Nephron (organoid): ENCODE results near the gene AURKB.

Experiments
- H3K27ac Mint-ChIP-seq, 3 experiments: 2 replicates each; pipeline ENCODE4 v1.8.0; 2020; ENCODE audit warnings: mixed read lengths in 3 of 3, mild to moderate bottlenecking in 2 of 3, moderate library complexity in 1 of 3
- H3K27me3 Mint-ChIP-seq: 2 replicates; pipeline ENCODE4 v1.8.0; 2021; ENCODE audit warnings: low read depth, mild to moderate bottlenecking, moderate library complexity, mixed read lengths
- H3K36me3 Mint-ChIP-seq: 2 replicates; pipeline ENCODE4 v1.8.0; 2020; ENCODE audit warnings: low read depth, mixed read lengths
- H3K4me1 Mint-ChIP-seq: 2 replicates; pipeline ENCODE4 v1.8.0; 2020; ENCODE audit warnings: mixed read lengths
- H3K4me3 Mint-ChIP-seq, 3 experiments: 2 replicates each; pipeline ENCODE4 v1.8.0; 2020; ENCODE audit warnings: mild to moderate bottlenecking in 3 of 3, mixed read lengths in 3 of 3, moderate library complexity in 2 of 3
- H3K9me3 Mint-ChIP-seq: 2 replicates; pipeline ENCODE4 v1.8.0; 2020; ENCODE audit warnings: mixed read lengths
- CTCF ChIP-seq, 3 experiments: fragments of 200-600 bp; sonication (generic); IDR thresholded peaks; one replicate each; pipeline ENCODE4 v1.5.0; 2021; ENCODE audit warnings: antibody characterized with exemption in 3 of 3; ENCODE audit not compliant: unreplicated experiment in 3 of 3

Gene AURKB

DNA sequence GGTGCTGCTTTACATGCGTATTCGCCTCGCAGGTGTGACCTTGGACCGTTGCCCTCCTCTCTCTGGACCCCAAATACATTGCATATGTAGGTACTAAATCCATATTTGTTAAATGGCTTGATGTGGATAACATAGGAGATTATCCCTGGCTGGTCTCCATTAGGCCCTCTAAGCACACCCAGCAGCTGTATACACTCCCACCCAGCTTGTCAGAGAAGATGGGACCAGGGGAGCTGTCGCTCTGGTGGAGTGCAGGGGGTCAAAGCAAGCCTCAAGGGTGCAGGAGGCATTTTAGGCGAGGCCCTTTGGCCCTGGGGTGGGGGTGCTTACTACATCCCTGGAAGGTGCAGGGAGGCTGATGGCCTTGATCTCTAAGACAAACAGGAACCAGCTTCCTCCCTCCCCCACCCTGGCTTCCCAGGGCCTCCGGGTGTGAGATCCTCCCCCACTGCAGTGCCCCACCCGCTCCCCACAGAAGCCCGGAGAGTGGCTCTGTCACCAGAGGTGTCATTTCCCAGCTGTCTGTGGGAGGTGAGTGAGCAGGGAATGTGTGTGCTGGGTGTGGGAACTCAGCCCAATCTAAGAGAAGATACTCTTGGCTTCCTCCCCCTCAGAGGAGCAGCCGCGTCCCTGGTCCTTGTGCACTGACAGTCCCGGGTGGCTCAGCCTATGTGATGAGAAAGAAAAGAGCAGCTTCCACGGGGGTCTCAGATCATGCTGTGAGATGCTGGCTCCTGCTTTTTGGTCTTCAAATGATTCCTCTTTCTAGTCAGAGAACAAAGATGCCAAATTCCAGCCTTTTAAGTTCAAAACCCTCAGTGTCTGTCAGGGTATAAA, 46.2 kb downstream of the AURKB start:
- Mint-ChIP-seq H3K9me3 (no peaks in the 10 kb centered on the region), H3K4me1 (peaks cover 40% of the 10 kb centered on the region), H3K27ac (peak overlapping the region; percentile 92 to 99 (median 95)), H3K4me3 (peak overlapping the region; percentile 90 to 97 (median 96)), H3K36me3 (peaks cover 15% of the 10 kb centered on the region), H3K27me3 (no peaks in the 10 kb centered on the region)
- TF ChIP-seq CTCF (IDR thresholded peaks at IDR 0.05; ENCODE audit: unreplicated experiment in 3 of 3) = no peak

DNA sequence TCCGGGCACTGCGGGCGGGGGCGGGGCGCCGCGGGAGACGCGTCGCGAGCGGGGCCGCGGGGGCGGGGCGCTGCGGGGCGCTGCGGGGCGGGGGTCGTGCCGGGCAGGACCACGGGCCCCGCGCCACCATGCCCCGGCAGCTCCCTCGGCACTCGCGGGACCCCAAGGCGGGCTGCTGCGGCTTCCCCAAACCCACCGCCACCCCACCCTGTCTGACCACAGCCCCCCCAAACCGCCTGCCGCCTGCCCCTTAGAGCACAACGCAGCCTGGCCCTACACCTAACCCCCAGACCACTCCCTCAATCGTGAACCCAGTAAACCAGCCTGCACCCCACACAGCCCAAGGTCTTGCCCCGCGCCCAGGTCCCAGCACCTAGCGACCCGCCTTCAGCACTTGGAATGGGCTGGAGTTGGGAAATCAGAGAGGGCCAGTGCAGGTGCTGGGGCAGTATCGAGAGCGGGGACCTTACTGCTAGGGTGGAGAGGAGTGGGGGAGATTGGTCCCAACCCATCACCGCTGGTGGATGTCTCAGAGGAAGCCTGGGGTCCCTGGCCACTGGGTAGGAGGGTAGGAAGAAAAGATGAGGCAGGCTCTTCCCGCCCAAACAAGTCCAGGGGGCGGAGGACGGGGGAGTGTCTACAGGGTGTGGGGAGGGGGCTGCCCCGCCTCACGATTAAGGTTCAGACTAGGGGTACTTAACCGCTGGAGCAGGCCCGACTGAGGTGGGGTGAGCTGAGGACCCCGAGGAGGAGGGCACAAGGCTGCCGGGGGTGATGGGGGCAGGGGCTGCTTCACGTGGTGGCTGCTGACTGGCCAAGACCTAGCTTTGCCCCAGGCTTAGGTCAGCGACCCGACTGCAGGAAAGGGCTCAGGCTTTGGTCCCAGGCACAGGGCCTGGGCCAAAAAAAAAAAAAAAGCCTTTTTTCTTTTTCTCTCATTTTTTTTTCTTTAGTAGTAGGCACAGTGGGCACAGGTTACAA, 47.1 kb downstream of the AURKB start:
- H3K4me3 Mint-ChIP-seq = peak overlapping the region; percentile 90 to 97 (median 96)
- no peak for TF ChIP-seq CTCF (IDR thresholded peaks at IDR 0.05; ENCODE audit: unreplicated experiment in 3 of 3)
- no peaks in the 10 kb centered on the region for H3K27me3 Mint-ChIP-seq
- H3K4me1 Mint-ChIP-seq = peaks cover 47% of the 10 kb centered on the region
- H3K36me3 Mint-ChIP-seq = peaks cover 21% of the 10 kb centered on the region
- peak overlapping the region; percentile 92 to 99 (median 95) for H3K27ac Mint-ChIP-seq
- H3K9me3 Mint-ChIP-seq = no peaks in the 10 kb centered on the region

- peaks cover 21% of the 10 kb centered on the region for H3K36me3 Mint-ChIP-seq
- H3K4me1 Mint-ChIP-seq = peaks cover 47% of the 10 kb centered on the region
- H3K9me3 Mint-ChIP-seq = no peaks in the 10 kb centered on the region
- H3K27me3 Mint-ChIP-seq = no peaks in the 10 kb centered on the region
- H3K4me3 Mint-ChIP-seq = peak within 1 kb of the TSS; percentile 90 to 97 (median 96)
- TF ChIP-seq CTCF (IDR thresholded peaks at IDR 0.05; ENCODE audit: unreplicated experiment in 3 of 3) = no peak
- H3K27ac Mint-ChIP-seq = peak within 1 kb of the TSS; percentile 92 to 99 (median 95)
These were observed 48.0 kb downstream of the AURKB start, which contains the start of gene VAMP2 for GRCh38 chr17:8162233-8162996. TSS of gene VAMP2 (minus strand) at chr17:8162948. CDS start at chr17:8162879, 69 bp downstream.

- H3K4me1 Mint-ChIP-seq = peaks cover 47% of the 10 kb centered on the region
- TF ChIP-seq CTCF (IDR thresholded peaks at IDR 0.05; ENCODE audit: unreplicated experiment in 3 of 3) = no peak
- no peaks in the 10 kb centered on the region for H3K9me3 Mint-ChIP-seq
- peak overlapping the region; percentile 56 to 84 (median 80) for H3K27ac Mint-ChIP-seq
- peaks cover 21% of the 10 kb centered on the region for H3K36me3 Mint-ChIP-seq
- H3K27me3 Mint-ChIP-seq = no peaks in the 10 kb centered on the region
- H3K4me3 Mint-ChIP-seq = peak overlapping the region; percentile 82 to 87 (median 85)
These were observed 48.8 kb downstream of the AURKB start for GRCh38 chr17:8161289-8162232.
